IPS DF 19.7 (cell line): ENCODE data around the gene BLVRB.
A peak's percentile ranks its signal among the peaks of the same experiment; 100 is the strongest.

Source experiments
- DNase-seq: peaks from one replicate; pipeline ENCODE4 v3.0.0-alpha.2; 2013; ENCODE audit warnings: low read depth, low spot score

The BLVRB gene

GRCh38 chr19:40403262-40403984, 62.1 kb downstream of the BLVRB start:
- no peak for DNase-seq

DNA sequence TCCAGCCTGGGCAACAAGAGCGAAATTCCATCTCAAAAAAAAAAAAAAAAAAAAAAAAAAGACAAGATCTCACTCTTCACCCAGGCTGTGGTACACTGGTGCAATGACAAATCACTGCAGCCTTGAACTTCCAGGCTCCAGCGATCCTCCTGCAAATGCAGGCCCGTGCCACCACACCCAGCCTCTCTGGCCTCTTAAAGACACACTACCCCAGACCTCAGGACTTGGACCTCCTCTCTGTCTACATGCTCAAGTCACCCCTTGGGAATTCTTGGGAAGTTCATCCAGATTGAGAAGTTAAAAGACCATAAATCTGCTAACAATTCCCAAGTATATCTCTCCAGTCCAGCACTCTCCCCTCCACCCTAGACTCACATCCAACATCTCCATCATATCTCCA, 65.0 kb downstream of the BLVRB start:
- DNase-seq: no peak

DNA sequence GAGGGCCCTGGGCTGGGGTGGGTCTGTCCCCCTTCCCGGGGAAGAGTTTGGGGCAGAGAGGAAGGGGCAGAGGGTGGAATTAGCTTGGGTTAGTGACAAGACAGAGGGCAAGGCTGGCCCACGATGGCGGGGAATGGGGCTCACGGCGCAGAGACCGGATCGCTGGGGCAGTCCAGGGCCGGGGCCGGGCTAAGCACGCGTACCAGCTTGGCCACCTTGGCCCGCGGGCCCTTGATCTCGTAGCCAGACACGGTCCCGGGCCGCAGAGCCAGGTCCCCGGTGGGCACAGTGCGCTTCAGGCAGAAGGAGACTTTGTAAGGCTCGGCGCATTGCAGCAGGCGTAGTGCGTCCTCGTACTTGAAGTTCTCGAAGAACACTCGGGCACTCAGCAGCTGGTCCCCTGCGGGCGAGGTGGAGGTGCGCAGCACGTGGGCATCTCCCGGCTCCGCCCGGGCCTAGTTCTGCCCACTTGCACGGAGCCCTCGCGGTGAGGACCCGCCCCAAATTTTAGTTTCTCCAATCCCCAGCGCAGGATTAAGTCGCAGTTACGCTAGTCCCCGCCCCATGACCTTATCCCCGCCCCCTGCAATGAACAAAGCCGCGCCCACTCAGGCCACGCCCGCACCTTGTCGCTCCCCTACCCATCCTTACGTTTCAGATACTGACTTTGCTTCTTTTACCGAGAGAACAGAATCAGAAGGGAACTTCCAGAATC, 67.0 kb downstream of the BLVRB start:
- DNase-seq: peak; percentile 67
